ENCODE results near the gene UBASH3A.

GRCh38 chr21:42430521-42430920, 26.8 kb downstream of the UBASH3A start:
- TF ChIP-seq CTCF (IDR thresholded peaks at IDR 0.05) (no peak), EZH2phosphoT487 (IDR thresholded peaks at IDR 0.05) (no peak)
